WTC11 (cell line): ENCODE data around the gene ASPHD2. TPM values are rescaled to one million over a fixed set of nuclear protein-coding genes. Genes with fewer than 3 reads are reported as not detected.
A peak's percentile ranks its signal among the peaks of the same experiment; 100 is the strongest.

ENCODE experiments used
- ATAC-seq: fragments of 200-7000 bp; cut with Tn5 transposase; 2 replicates; pipeline ENCODE4 v1.10.0; 2021; ENCODE audit warnings: mild to moderate bottlenecking, moderate library complexity
- CTCF ChIA-PET: fragments of 300-600 bp; sonication (Branson Sonifier 250); formaldehyde crosslinking; loops from one replicate; lab custom pipeline; 2021; ENCODE audit warnings: antibody characterized with exemption; lab: Charles Lee
- POLR2A ChIA-PET: fragments of 350-600 bp; sonication (Branson Sonifier 250); formaldehyde crosslinking; loops from one replicate; lab custom pipeline; 2021; ENCODE audit warnings: antibody characterized with exemption; lab: Charles Lee
- DNase-seq: peaks from one replicate; pipeline ENCODE4 v3.0.0; 2021; ENCODE audit warnings: low spot score
- H3K27ac Mint-ChIP-seq: 2 replicates; pipeline ENCODE4 v1.8.0; 2021; ENCODE audit warnings: mixed read lengths
- H3K27me3 Mint-ChIP-seq: 2 replicates; pipeline ENCODE4 v1.8.0; 2021; ENCODE audit warnings: low read depth, mild to moderate bottlenecking, moderate library complexity, mixed read lengths
- H3K36me3 Mint-ChIP-seq: 2 replicates; pipeline ENCODE4 v1.8.0; 2021; ENCODE audit warnings: mixed read lengths
- H3K4me1 Mint-ChIP-seq: 2 replicates; pipeline ENCODE4 v1.8.0; 2022; ENCODE audit warnings: mixed read lengths
- H3K4me3 Mint-ChIP-seq: 2 replicates; pipeline ENCODE4 v1.8.0; 2021; ENCODE audit warnings: mild to moderate bottlenecking, moderate library complexity, mixed read lengths
- H3K9me3 Mint-ChIP-seq: 2 replicates; pipeline ENCODE4 v1.8.0; 2021; ENCODE audit warnings: mixed read lengths
- FOXP1 ChIP-seq: sonication (generic); formaldehyde crosslinking; IDR thresholded peaks from 2 replicates; pipeline ENCODE4 v1.8.0; 2022; ENCODE audit warnings: missing genetic modification reagents, mild to moderate bottlenecking, moderate library complexity, borderline replicate concordance
- JUN ChIP-seq: sonication (generic); formaldehyde crosslinking; IDR thresholded peaks from 2 replicates; pipeline ENCODE4 v1.8.0; 2023; ENCODE audit warnings: mild to moderate bottlenecking, missing genetic modification reagents
- NFE2L1 ChIP-seq: sonication (generic); formaldehyde crosslinking; IDR thresholded peaks from 2 replicates; pipeline ENCODE4 v1.8.1; 2023; ENCODE audit warnings: missing genetic modification reagents
- NR1H2 ChIP-seq: sonication (generic); formaldehyde crosslinking; IDR thresholded peaks from 2 replicates; pipeline ENCODE4 v1.9.0; 2021; ENCODE audit warnings: mild to moderate bottlenecking, moderate library complexity, missing genetic modification reagents
- NR2C2 ChIP-seq: sonication (generic); formaldehyde crosslinking; IDR thresholded peaks from 2 replicates; pipeline ENCODE4 v1.8.0; 2022; ENCODE audit warnings: mild to moderate bottlenecking, missing genetic modification reagents
- PRRX2 ChIP-seq: fragments of 250-450 bp; sonication (Bioruptor Pico); IDR thresholded peaks from 2 replicates; pipeline ENCODE4 v1.8.0; 2021; ENCODE audit warnings: mild to moderate bottlenecking
- SP1 ChIP-seq: sonication (generic); formaldehyde crosslinking; conservative IDR thresholded peaks from 2 replicates; pipeline ENCODE4 v1.8.1; 2022; ENCODE audit warnings: missing genetic modification reagents
- TCF7 ChIP-seq: sonication (generic); formaldehyde crosslinking; IDR thresholded peaks from 2 replicates; pipeline ENCODE4 v1.8.0; 2022; ENCODE audit warnings: mild to moderate bottlenecking, low read depth, missing genetic modification reagents, moderate library complexity
- TP53 ChIP-seq: sonication (generic); formaldehyde crosslinking; IDR thresholded peaks from 2 replicates; pipeline ENCODE4 v1.8.1; 2023; ENCODE audit warnings: mild to moderate bottlenecking, missing genetic modification reagents
- ZNF121 ChIP-seq: sonication (generic); formaldehyde crosslinking; IDR thresholded peaks from 2 replicates; pipeline ENCODE4 v1.8.0; 2023; ENCODE audit warnings: missing genetic modification reagents
- ZNF263 ChIP-seq: sonication (generic); formaldehyde crosslinking; IDR thresholded peaks from 2 replicates; pipeline ENCODE4 v1.8.1; 2022; ENCODE audit warnings: low read depth, mild to moderate bottlenecking, moderate library complexity, missing genetic modification reagents
- ZNF416 ChIP-seq: fragments of 250-450 bp; sonication (Bioruptor Pico); IDR thresholded peaks from 2 replicates; pipeline ENCODE4 v1.9.0; 2021; ENCODE audit warnings: mild to moderate bottlenecking, inconsistent platforms
- total RNA-seq: library from RNA; stranded (reverse); gene quantifications from 3 replicates; pipeline ENCODE4 v1.2.3, GENCODE V29; 2021
- TF ChIP-seq, protein P1 (sequence below): sonication (generic); formaldehyde crosslinking; IDR thresholded peaks from 2 replicates; pipeline ENCODE4 v1.8.1; 2022; ENCODE audit warnings: mild to moderate bottlenecking, missing genetic modification reagents, moderate library complexity, borderline replicate concordance
- TF ChIP-seq, protein P2 (sequence below): fragments of 250-450 bp; sonication (Bioruptor Pico); IDR thresholded peaks from 2 replicates; pipeline ENCODE4 v1.9.0; 2021; ENCODE audit warnings: mild to moderate bottlenecking, borderline replicate concordance
- TF ChIP-seq, protein P3 (sequence below): sonication (generic); formaldehyde crosslinking; IDR thresholded peaks from 2 replicates; pipeline ENCODE4 v1.8.1; 2023; ENCODE audit warnings: mild to moderate bottlenecking, missing genetic modification reagents, moderate library complexity
- TF ChIP-seq, protein P4 (sequence below): fragments of 250-450 bp; sonication (Bioruptor Pico); IDR thresholded peaks from 2 replicates; pipeline ENCODE4 v1.9.0; 2021; ENCODE audit warnings: moderate library complexity, mild to moderate bottlenecking, inconsistent platforms, borderline replicate concordance

The ASPHD2 gene
- total RNA-seq, 1 experiment from 2014 or later, result 7.1 TPM

DNA sequence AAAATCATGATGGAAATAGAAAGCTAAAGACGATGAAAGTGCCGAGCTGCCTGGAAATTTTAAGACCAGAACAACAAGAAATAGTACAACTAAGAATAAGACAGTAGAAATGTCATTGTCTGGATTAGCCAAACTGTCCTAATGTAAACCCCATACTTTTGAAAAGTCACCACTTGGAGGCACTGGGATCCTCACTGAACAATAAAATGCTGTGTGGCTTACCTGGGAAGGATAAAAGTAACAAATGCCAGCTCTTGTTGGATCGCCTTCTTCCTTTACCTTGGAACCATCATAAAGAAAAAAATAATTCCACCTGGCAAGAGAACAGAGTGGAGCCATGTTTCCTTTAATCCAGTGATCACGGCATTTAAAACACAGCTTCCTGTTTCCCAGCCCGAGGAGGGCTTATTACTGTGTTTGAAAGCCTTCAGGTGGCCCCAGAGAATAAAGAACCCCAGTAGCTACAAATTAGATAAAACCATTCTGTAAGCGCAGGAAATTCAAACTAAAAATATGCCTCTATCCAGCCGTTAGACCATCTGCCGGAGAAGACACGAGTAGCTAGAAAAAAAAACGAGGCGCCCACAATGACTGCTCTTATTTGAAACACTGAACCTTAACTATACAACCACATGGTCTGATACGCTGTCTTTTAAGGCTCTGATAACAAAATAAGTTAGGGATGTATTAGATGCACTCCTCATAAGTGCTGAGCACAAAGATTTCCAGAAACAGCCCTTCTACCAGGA, 50.2 kb downstream of the ASPHD2 start:
- ATAC-seq (no peak), DNase-seq (no peak)
- Mint-ChIP-seq H3K9me3 (no peaks in the 10 kb centered on the region), H3K27ac (peak overlapping the region; percentile 38), H3K4me1 (peaks cover 35% of the 10 kb centered on the region), H3K4me3 (peak overlapping the region; percentile 1), H3K27me3 (no peaks in the 10 kb centered on the region), H3K36me3 (peaks cover 43% of the 10 kb centered on the region)
- ChIA-PET CTCF (interaction anchor here (0.9 to 1.4 kb wide), 3 partner anchors 18 to 115 kb away, joined by 3 to 7 read pairs (median 4); no protein-coding TSS in a partner anchor), POLR2A (no interaction called here)
- TF ChIP-seq, protein P1, sequence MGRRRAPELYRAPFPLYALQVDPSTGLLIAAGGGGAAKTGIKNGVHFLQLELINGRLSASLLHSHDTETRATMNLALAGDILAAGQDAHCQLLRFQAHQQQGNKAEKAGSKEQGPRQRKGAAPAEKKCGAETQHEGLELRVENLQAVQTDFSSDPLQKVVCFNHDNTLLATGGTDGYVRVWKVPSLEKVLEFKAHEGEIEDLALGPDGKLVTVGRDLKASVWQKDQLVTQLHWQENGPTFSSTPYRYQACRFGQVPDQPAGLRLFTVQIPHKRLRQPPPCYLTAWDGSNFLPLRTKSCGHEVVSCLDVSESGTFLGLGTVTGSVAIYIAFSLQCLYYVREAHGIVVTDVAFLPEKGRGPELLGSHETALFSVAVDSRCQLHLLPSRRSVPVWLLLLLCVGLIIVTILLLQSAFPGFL, result no peak
- no peak for TF ChIP-seq NR1H2 (CRISPR knock-in tag)
- TF ChIP-seq ZNF263 (CRISPR knock-in tag), result no peak
- no peak for TF ChIP-seq TCF7 (CRISPR knock-in tag)
- no peak for TF ChIP-seq NFE2L1 (CRISPR knock-in tag)
- TF ChIP-seq FOXP1 (CRISPR knock-in tag), result no peak
- TF ChIP-seq PRRX2, result no peak
- TF ChIP-seq, protein P2, sequence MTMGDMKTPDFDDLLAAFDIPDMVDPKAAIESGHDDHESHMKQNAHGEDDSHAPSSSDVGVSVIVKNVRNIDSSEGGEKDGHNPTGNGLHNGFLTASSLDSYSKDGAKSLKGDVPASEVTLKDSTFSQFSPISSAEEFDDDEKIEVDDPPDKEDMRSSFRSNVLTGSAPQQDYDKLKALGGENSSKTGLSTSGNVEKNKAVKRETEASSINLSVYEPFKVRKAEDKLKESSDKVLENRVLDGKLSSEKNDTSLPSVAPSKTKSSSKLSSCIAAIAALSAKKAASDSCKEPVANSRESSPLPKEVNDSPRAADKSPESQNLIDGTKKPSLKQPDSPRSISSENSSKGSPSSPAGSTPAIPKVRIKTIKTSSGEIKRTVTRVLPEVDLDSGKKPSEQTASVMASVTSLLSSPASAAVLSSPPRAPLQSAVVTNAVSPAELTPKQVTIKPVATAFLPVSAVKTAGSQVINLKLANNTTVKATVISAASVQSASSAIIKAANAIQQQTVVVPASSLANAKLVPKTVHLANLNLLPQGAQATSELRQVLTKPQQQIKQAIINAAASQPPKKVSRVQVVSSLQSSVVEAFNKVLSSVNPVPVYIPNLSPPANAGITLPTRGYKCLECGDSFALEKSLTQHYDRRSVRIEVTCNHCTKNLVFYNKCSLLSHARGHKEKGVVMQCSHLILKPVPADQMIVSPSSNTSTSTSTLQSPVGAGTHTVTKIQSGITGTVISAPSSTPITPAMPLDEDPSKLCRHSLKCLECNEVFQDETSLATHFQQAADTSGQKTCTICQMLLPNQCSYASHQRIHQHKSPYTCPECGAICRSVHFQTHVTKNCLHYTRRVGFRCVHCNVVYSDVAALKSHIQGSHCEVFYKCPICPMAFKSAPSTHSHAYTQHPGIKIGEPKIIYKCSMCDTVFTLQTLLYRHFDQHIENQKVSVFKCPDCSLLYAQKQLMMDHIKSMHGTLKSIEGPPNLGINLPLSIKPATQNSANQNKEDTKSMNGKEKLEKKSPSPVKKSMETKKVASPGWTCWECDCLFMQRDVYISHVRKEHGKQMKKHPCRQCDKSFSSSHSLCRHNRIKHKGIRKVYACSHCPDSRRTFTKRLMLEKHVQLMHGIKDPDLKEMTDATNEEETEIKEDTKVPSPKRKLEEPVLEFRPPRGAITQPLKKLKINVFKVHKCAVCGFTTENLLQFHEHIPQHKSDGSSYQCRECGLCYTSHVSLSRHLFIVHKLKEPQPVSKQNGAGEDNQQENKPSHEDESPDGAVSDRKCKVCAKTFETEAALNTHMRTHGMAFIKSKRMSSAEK (CRISPR knock-in tag), result no peak
- no peak for TF ChIP-seq ZNF416 (CRISPR knock-in tag)
- TF ChIP-seq, protein P3, sequence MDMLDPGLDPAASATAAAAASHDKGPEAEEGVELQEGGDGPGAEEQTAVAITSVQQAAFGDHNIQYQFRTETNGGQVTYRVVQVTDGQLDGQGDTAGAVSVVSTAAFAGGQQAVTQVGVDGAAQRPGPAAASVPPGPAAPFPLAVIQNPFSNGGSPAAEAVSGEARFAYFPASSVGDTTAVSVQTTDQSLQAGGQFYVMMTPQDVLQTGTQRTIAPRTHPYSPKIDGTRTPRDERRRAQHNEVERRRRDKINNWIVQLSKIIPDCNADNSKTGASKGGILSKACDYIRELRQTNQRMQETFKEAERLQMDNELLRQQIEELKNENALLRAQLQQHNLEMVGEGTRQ (CRISPR knock-in tag), result no peak
- TF ChIP-seq, protein P4, sequence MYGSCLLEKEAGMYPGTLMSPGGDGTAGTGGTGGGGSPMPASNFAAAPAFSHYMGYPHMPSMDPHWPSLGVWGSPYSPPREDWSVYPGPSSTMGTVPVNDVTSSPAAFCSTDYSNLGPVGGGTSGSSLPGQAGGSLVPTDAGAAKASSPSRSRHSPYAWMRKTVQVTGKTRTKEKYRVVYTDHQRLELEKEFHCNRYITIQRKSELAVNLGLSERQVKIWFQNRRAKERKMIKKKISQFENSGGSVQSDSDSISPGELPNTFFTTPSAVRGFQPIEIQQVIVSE (CRISPR knock-in tag), result no peak

DNA sequence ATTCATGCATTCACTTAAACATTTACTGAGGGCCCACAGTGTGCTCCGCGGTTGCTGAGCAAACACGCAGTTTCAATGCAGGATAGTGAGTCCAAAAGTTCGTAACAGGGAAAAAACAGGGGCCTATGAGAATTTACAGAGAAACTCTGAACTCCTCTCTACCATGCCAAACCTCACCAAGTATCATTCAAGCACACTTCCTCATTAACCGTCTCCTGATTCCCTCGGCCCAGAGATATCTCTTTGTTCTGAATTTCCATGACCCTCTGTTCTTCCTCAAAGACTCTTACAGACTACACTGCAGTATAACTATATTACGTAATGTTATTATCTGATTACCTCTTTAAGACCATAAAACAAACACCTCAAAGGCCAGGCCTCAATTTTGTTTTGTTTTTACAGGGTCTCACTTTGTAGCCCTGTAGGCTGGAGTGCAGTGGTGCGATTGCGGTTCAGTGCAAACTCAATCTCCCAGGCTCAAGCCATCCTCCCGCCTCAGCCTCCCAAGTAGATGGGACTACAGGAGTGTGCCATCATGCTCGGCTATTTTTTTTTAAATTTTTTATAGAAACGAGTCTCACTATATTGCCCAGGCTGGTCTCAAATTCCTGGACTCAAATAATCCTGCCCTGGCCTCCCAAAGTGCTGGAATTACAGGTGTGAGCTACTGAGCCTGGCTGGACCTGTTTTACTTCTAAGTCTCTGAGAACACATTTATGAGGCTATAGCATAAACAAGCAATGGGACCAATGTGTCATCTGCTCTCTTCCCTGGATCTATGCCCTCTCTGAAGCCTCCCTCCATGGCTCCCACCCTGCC, 50.9 kb downstream of the ASPHD2 start:
- ATAC-seq, result no peak
- no peaks in the 10 kb centered on the region for H3K9me3 Mint-ChIP-seq

More for the DNA sequence above, 50.9 kb downstream of the ASPHD2 start:
- peak overlapping the region; percentile 38 for H3K27ac Mint-ChIP-seq
- TF ChIP-seq ZNF416 (CRISPR knock-in tag) (no peak), ZNF121 (CRISPR knock-in tag) (no peak), TP53 (CRISPR knock-in tag) (no peak), SP1 (CRISPR knock-in tag) (no peak), JUN (CRISPR knock-in tag) (no peak), NR2C2 (CRISPR knock-in tag) (no peak)
- TF ChIP-seq, all 79 proteins: peak for 0
- POLR2A ChIA-PET, result no interaction called here
- H3K36me3 Mint-ChIP-seq, result peaks cover 35% of the 10 kb centered on the region
- DNase-seq, result no peak
- CTCF ChIA-PET, result interaction anchor here (0.5 to 1.4 kb wide), 3 partner anchors 19 to 89 kb away, joined by 3 to 7 read pairs (median 3); no protein-coding TSS in a partner anchor
- peaks cover 39% of the 10 kb centered on the region for H3K4me1 Mint-ChIP-seq
- H3K4me3 Mint-ChIP-seq, result peak overlapping the region; percentile 12
- H3K27me3 Mint-ChIP-seq, result no peaks in the 10 kb centered on the region
